ENCODE results near the gene VWF.
"Not testable (repeated sequence)": the region's sequence is repeated elsewhere in the genome, so short reads cannot be mapped to it uniquely, and the experiment has no call there.

GRCh38 chr12:6020511-6020910 is 104.0 kb downstream of the VWF start:
- TF ChIP-seq, protein P1, sequence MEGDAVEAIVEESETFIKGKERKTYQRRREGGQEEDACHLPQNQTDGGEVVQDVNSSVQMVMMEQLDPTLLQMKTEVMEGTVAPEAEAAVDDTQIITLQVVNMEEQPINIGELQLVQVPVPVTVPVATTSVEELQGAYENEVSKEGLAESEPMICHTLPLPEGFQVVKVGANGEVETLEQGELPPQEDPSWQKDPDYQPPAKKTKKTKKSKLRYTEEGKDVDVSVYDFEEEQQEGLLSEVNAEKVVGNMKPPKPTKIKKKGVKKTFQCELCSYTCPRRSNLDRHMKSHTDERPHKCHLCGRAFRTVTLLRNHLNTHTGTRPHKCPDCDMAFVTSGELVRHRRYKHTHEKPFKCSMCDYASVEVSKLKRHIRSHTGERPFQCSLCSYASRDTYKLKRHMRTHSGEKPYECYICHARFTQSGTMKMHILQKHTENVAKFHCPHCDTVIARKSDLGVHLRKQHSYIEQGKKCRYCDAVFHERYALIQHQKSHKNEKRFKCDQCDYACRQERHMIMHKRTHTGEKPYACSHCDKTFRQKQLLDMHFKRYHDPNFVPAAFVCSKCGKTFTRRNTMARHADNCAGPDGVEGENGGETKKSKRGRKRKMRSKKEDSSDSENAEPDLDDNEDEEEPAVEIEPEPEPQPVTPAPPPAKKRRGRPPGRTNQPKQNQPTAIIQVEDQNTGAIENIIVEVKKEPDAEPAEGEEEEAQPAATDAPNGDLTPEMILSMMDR (IDR thresholded peaks at IDR 0.05): not testable (repeated sequence)
- TF ChIP-seq POLR2A (IDR thresholded peaks at IDR 0.05): not testable (repeated sequence)
